Lung microvascular endothelial cell (primary cell): ENCODE measurements around the gene TSFM. TPM values are rescaled to one million over a fixed set of nuclear protein-coding genes. Genes with fewer than 3 reads are reported as not detected.
A peak's percentile ranks its signal among the peaks of the same experiment; 100 is the strongest.
"Not testable (repeated sequence)": the region's sequence is repeated elsewhere in the genome, so short reads cannot be mapped to it uniquely, and the experiment has no call there.

Experiments
- DNase-seq, 2 donors: peaks; one replicate each; pipeline versions ENCODE4 v3.0.0 to v3.0.0-alpha.2; 2010; ENCODE audit warnings: low read depth in 2 of 2
- total RNA-seq: library from RNA; depleted of rRNA; stranded (reverse); fragments of >200 nt; gene quantifications from 2 replicates; pipeline ENCODE4 v1.2.1, GENCODE V29; 2014

TSFM gene
- total RNA-seq, 1 donor from 2014 or later, result 15.5 TPM

DNA sequence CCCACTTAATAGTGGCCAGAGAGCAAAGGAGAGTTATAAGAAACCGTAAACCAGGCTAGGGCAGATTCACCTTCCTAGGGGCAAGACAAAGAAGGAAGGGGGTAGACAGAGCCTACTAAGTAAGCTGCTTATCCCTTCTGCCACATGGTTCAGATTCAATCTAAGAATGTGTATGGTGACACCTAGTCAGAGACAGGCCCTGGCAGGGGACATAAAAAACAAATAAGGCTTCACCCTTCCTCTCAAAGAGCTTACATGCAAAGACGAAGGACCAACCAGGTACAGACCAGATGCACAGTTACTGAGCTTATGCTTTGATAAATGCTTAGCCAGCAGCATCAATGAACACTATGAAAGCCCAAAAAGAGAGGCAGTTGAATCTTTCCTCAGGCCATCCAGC is 20.1 kb upstream of the TSFM start:
- no peak for DNase-seq

DNA sequence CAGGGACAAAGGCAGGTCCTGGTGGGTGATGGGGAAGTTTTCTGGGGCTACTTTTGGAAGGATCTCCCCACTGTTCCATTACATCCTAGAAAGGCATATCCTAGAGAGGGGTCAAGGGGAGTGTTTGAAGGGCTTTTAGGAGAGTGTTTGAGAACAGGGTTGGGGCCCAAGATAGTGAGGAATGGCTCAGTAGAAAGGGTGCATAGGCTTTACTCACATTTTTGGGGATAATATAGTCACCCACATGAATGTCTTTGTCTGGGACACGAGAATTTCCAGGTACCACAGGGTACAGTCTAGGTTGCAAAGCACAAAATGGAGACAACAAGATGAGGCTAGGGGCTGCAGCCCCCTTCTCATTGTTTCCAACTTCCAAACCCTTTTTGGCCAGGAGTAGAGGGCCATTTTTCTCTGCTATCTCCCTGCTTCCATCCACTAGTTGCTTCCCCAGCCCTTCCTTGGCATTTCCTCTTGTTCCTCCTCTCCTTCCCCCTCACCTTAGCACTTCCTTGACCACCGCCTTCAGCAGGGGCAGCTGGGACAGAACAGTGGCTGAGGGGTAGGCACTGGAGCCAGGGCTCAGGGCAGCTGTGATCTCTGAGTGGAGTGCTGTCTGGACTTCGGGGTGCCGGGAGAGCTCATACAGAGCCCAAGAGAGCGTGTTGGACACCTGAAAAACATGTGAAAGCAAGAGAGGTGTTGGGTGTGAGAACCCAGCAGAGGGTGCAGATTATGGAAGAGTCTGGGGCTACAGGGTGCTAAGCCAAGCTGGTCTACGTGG is 18.5 kb upstream of the TSFM start:
- DNase-seq, result no peak

DNA sequence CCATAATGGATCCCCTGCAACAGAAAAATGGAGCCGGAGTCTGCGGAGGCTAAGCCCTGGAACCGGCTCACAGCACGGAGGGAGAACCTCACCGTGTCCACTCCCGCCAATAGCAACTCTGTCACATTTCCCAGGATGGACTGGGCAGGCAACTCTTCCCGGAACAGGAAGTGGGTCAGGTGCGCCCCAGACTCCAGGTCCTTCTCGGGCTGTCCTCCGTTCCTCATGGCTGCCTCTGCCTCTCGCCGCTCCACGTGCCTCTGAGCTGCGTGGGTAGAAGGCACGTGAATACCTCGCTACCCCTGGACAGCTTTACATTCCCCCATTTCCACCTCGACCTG is 18.0 kb upstream of the TSFM start:
- DNase-seq, result no peak

DNA sequence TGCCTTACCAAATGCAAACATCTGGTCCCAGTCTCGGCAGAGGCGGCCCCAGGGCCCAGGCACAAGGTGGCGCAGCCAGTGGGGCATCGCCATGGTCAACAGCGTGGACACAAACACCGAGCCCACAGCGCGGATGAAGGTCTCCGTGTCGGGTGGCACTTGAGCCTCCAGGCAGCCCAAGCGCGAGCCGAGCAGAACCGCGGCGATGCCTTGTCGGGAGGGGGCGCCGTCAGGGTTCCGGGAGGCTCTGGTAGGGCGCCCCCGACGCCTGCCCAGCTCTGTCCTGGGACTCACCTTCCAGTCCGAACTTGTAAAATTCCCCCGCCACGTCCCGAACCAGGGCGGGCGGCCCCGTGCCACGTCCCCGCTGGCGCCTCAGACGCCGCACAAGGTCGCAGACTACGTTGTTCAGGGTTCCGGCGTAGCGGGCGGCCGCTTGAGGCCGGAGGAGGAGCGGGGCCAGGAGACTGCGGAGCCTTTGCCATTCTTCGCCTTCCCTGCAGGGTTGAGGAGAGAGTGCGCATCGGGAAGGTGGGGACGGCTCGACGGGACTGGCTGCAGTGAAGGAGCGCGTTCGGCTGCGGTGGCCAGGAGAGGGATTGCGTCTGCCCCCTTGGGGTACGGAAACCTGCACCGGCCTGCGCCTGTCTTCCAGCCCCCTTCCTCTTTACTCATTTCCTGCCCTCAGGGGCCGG is 17.4 kb upstream of the TSFM start:
- peak in 1 of 2 donors; percentile 48 for DNase-seq

DNA sequence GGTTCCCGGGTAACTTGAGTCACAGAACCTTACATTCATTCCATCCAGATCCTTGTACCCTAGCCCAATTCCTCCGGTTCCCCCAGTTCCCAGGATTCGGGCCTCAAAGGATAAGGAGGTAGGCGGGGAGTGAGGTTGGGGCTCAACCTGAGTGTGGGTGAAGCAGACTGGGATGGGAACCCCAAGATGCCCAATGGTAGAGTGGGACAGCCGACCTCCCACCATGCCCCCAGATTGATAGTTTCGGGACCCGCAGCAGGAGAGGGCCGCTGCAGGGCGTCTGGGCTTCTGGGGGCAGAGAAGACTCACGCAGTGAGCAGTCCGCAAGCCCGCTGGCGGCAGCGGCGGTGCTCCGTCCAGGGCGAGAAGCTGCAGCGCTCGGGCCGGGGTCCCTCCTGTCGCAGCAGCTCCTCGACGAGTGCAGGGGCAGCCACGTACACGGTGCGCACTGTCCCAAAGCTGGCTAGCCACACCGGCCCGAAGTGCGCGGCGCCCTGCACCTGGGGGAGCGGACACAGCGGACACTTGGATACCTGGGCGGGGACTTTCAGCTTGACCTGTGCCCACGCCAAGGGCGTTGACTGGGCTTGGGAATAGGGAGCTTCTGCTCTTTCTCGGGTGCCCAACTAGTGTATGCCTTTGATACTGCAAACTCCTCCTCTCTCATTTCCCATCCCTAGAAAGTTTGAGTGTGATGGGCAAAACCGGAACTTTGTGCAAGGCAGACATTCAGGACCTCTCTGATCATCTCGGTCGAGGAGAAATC is 16.7 kb upstream of the TSFM start:
- DNase-seq, result no peak

DNA sequence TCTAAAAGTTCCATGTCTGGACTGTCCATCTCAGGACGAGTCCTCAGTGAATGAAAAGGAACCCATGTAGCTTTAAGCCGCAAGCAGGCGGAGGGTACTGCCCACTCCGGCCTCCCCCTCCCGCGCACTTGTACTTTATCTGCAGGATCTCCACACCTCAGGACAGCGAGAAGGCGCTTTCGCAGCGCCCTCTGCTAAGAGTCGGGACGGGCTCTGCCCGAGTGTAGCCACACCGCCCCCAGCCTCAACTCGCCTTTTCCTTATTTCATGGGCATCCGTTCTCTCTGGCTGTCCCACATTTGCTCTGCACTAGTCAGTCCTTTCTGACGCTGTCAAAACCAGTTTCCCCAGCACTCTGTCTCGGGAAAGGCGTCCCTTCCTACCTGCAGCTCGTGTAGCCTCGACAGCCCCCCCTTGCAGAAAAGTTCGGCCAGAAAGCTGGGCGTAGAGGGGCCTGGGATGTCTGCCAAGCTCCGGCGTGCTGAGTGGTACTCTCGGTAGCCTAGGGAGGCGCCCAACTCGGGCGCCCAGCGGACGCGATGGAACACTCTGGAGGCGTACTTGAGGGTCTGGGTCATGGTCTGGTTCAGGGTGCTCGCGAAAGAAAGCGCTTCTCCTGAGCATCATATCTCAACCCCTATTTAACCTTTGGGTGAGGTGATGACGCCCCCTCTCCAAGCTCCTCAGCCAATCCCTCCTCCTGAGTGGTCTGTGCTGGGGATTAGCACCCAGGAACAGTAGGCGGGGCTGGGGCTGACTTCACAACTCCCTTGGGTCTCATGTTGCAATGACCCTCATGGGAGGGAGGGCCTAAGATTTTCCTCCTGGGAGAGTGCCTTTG is 15.9 kb upstream of the TSFM start, which contains the start of gene CYP27B1:
TSS of gene CYP27B1 (minus strand) at position 615 of the 841 bp plus-strand sequence. CDS start at position 578, 37 bp downstream.
- no peak for DNase-seq

DNA sequence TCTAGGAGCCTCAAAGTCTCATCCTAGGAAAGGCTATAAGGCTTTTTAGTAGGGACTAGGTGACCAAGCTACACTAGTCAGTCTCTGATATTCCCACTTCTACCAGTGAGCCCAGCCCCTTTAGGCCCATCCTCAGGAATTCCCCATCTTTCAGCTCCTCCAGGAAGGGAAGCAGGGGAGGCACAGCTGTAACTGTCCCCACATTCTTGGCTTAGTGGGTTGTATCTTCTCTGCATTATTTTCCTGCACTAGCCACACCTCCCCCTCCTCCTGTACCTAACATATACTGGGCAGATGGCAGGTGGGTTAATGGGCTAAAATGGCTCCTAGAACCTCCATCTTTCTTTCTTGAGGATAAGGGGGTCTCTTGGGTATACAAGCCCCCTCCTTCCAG is 15.3 kb upstream of the TSFM start:
- no peak for DNase-seq

DNA sequence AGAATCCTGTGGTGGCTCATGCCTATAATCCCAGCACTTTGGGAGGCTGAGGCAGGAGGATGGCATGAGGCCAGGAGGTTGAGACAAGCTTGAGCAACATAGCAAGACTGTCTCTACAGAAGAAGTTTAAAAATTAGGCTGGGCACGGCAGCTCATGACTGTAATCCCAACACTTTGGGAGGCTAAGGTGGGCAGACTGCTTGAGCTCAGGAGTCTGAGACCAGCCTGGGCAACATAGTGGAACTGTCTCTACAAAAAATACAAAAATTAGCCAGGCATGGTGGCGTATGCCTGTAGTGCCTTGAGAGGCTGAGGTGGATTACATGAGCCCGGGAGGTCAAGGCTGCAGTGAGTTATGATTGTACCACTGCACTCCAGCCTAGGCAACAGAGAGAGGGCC is 14.7 kb upstream of the TSFM start:
- DNase-seq, result no peak

DNA sequence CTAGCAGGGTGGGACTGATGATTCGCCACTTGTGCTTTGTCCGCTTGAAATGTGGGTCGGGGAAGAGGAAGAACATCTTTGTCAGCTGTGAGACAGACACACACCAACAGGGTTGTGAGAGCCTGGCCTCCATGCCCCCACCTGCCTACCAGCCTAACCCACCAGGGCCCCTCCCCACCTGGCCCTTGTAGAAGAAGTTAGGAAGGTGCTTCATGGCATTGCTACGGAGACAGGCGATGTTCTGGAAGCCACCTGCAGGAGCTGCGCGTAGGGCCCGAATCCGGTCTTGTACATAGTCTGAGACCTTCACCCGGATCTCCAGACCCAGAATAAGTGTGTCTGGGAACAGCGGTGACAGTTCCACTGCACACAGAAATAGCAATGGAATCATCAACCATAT is 13.0 kb upstream of the TSFM start:
- no peak for DNase-seq

DNA sequence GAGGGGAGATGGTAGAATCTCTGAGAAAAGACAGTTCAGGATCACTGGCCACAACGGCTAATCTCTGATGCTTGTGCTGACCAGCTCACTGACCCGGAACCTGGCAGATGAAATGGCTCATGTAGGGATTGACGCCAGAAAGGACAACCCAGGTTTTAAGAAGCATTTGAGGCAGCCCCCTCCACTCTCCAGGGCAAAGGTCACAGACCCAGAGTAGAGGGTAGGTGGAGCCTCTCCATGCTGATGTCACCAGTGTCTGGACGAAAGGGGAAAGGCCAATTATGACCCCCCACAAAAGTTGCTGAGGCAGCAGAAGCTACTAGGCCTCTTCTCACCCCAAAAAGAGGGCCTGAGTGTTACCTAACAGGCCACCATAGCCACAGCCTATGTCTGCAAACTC is 11.9 kb upstream of the TSFM start:
- DNase-seq, result no peak

DNA sequence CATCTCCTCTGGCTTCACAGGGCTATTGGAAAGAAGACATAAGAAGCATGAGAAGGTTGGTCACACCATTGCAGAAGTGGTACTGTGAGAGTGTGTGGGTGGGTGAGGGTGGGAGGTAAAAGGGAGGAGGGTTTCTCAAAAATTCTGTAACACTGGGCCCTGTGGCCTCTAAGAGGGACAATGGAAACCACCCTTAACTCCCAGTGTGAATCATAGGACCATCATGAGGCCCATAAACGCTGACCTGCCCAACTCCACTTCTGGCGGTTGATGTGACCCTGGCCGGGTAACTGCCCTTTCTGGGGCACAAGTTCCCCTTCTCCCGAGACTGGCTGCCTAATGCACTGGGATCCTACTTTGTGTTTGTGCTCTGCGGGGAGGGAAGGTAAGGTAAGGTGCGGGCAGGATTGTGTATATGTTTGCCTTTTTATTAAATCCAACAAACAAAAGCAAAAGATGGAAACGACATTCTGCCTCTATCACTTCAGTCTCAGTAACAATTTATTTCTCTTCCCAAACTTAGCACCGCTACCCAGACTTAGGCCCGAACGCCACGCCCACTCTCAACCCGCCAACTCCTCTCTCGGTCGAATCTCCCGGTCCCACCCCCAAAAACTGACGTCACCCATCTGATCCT is 11.2 kb upstream of the TSFM start:
- peak; percentile 90 for DNase-seq

DNA sequence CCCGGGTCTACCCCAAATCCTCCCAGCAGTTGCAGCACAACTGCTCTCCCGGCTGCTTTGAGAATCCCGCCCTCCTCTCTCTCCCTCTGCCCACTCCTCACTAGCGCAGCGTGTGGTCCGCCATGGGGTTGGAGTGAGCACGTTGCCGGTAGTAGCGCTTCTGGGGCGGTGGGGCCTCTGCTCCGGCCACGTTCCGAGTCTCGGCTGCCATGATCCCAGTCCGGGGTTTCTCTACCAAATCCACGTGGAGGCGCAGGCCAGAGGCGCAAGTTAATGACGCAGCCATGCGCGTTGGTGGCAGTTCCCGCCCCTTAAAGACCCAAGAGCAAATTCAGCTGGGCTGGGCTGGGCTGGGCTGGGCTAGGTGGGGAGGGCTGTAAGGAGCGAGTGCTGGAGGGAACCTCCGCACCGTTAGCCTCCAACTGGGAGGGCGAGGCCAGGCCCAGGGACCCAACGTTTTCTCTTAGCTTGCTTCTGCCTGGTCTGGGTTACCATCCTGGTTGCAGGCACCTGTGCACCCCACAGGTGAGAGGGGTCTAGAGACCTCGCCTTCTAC is 10.6 kb upstream of the TSFM start, which contains the start of gene METTL1:
TSS of gene METTL1 (minus strand) at position 233 of the 556 bp plus-strand sequence. CDS start at position 211, 22 bp downstream.
- DNase-seq, result peak; percentile 97 to 98

DNA sequence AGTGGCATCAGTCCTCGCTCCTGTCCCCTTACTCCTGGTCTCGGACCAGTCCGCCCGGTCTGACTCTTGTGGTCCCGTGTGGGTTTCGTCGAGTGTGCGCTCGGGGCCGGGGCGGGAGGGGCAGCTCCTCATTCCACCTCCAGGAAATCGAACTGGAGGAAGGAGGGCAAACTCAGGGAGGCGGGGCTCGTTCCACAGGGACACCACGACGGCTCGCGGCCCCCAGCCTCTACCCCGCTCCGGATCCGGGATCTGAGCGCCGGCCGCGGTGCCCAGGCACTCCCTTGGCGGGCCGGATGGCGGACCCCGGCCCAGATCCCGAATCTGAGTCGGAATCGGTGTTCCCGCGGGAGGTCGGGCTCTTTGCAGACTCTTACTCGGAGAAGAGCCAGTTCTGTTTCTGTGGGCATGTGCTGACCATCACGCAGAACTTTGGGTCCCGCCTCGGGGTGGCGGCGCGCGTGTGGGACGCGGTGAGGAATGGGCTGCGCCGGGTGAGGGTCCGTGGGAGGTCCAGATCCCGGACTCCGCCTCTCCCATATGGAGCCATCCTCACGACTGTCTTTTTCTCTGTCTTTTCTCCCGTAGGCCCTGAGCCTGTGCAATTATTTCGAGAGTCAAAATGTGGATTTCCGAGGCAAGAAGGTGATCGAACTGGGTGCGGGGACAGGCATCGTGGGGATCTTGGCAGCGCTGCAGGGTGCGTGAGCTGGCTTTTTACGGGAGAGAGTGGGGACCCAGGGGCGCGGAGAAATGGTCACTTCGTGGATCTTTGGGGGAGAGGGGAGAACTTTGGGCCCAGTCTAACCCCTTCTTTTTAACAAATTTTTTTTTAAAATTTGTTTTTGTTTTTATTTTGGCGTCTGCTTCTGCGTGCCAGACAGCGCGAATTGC is 9.9 kb upstream of the TSFM start, which contains the start of gene EEF1AKMT3:
TSS of gene EEF1AKMT3 (plus strand) at position 186 of the 894 bp plus-strand sequence. CDS start at position 297, 111 bp downstream.
- peak; percentile 37 to 60 for DNase-seq

DNA sequence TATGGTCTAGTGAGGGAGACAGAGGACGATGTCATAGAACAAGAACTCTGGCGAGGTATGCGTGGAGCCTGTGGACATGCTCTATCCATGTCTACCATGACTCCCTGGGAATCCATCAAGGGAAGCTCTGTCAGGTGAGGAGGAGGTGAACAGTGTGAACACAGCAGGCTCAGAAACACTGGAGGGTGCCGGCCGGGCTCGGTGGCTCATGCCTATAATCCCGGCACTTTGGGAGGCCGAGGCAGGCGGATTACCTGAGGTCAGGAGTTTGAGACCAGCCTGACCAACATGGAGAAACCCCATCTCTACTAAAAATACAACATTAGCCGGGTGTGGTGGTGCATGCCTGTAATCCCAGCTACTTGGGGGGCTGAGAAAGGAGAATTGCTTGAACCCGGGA is 8.0 kb upstream of the TSFM start:
- not testable (repeated sequence) for DNase-seq

DNA sequence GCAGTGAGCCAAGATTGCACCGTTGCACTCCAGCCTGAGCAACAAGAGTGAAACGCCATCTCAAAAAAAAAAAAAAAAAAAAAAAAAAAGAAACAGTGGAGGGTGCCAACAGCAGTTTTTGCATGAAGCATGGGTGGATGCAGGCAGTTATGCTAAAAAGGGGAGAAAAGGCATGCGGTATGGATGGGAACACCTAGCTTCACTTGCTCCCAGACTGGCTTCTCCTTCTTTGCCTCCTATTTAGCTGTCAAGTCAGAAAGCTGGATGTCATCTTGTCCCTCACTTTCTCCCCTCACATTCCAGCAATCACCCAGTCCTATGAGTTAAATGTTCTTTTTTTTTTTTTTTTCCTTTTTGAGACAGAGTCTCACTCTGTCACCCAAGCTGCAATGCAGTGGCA is 7.5 kb upstream of the TSFM start:
- DNase-seq, result no peak

DNA sequence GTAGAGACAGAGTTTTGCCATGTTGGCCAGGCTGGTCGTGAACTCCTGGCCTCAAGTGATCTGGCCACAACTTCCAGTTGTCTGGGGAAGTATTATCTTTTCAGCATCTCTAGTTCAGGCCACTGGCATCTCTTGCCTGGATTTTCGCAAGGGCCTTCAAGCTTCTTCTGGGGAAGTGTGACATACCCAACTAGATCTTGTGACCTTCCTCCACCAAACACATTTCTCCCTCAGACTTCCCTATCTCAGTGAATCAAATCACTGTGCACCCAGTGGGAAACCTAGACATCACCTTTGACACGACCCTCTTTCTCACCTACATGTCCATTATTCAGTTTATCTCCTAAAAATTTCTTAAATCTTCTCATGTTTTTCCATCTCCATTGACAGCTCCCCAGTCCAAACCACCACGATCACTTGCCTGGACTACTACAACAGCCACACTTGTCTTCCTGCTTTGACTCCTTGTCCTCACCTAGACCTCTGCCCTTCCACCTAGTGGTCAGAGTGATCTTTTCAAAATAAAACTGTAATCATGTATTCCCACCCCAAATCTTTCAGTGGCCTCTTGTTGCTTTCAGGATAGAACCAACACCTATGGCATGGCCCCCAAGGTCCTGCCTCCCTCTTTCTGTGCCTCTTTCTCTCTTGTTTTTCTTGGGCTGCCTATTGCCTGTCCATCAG is 6.9 kb upstream of the TSFM start:
- no peak for DNase-seq

DNA sequence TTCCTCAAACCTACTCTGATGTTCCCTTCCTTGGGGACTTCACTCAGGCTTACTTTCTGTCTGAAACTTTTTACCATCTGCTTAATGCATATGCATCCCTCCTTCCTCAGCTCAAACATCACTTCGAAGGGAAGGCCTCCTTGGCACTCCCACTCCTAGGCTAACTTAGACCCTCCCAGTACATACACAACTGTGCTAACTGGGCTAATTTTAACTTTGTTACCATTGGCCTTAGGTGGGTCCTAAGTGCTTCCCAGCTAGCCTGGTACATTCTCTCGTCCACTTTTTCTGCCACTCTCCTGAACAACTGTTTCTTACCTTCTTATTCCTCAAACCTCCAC is 6.4 kb upstream of the TSFM start:
- DNase-seq, result no peak

DNA sequence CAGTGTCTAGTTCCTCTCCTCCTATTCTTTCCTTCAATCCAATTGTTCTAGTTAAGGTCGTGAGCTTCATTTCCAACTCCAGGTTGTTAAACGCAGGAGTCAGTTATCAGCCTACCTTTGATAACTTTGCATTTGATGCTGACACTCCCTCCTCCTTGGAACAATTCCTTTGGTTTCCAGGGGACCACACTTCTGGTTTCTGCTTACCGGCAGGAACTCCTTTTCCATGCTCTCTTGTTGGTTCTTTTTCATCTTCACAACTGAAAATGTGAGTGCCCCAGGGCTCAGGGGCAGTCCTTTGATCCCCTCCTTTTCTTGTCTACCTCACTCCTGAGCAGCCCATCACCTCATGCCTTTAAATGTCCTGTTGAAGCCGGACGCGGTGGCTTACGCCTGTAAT is 5.2 kb upstream of the TSFM start:
- no peak for DNase-seq

DNA sequence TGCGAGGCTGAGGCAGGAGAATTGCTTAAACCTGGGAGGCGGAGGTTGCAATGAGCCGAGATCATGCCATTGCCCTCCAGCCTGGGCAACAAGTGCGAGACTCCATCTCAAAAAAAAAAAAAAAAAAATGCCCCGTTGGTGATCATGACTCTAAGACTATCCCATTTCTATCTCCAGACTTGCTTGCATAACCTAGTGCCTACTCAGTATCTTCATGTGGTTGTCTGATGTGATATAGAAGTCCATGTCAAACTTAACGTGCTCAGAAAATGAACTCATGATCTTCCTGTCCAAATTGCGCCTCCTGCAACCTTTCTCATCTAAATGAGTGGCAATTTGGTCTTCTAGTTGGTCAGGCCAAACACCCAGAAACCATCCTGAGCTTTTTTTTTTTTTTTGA is 4.7 kb upstream of the TSFM start:
- DNase-seq, result no peak
